ENCODE measurements around the gene COG5.

Gene COG5

DNA sequence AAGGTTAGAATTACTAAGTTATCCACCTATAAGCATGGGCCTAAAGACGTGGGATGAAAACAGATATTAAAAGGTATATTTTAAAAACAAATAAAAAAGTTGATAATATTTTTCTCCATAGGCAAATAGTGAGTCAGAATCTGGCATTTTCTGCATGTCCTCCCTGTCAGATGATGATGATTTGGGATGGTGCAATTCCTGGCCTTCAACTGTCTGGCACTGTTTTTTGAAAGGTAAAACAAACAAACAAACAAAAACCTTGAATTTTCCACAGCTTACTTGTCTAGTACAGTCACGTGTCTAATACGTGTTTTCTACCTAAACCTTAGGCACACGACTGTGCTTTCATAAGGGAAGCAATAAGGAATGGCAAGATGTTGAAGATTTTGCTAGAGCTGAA, 377.5 kb downstream of the COG5 start:
- DNase-seq (ENCODE audit: low read depth, low spot score) = no peak

DNA sequence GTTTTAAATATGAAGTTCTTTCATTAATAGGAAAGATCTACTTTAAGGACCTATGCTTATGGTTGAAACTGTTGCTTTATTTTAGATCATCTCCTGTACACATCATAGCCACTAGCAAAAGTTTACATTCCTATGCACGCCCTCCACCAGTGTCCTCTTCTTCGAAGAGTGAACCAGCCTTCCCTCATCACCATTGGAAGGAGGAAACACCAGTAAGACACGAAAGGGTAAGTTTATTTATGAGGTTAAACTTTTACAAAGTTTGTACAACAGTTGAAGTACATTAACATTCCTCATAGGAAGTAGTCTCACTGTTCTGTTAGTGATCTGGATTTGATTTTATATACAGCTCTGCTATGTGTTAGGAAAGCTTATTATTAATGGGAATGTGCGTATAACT, 378.0 kb downstream of the COG5 start:
- DNase-seq (ENCODE audit: low read depth, low spot score) = no peak

DNA sequence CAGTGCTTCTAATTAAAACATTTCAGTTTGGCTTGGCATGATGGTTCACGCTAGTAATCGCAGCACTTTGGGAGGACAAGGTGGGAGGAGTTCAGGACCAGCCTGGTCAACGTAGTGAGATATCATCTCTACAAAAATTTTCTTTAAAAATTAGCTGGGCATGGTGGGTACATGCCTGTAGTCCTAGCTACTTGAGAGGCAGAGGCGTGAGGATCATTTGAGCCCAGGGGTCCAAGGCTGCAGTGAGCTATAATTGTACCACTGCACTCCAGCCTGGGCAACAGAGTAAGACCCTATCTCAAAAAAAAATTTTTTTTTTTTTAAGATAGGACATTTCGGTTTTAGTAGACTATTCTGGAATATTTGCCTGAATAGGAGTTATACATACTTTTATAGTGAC, 382.5 kb downstream of the COG5 start:
- no peak for DNase-seq (ENCODE audit: low read depth, low spot score)

DNA sequence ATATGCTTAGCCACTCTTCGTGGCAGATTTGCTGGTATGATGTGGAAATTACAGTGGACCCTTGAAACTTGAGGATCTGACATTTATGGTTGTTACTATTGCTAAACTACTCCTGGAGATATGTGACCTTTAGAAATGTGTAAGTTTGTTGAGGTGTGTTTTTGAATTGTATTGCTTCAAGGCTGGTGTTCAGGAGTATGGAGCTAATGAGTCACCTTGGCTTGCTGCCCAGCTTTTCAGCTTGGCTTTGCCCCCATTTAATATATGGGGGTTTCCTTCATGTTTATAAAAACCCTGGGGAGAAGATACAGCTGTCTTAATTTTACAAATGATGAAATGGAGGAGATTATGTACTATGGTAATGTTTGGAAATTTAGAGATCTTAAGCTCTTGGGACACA, 383.3 kb downstream of the COG5 start:
- peak; percentile 65 for DNase-seq (ENCODE audit: low read depth, low spot score)

DNA sequence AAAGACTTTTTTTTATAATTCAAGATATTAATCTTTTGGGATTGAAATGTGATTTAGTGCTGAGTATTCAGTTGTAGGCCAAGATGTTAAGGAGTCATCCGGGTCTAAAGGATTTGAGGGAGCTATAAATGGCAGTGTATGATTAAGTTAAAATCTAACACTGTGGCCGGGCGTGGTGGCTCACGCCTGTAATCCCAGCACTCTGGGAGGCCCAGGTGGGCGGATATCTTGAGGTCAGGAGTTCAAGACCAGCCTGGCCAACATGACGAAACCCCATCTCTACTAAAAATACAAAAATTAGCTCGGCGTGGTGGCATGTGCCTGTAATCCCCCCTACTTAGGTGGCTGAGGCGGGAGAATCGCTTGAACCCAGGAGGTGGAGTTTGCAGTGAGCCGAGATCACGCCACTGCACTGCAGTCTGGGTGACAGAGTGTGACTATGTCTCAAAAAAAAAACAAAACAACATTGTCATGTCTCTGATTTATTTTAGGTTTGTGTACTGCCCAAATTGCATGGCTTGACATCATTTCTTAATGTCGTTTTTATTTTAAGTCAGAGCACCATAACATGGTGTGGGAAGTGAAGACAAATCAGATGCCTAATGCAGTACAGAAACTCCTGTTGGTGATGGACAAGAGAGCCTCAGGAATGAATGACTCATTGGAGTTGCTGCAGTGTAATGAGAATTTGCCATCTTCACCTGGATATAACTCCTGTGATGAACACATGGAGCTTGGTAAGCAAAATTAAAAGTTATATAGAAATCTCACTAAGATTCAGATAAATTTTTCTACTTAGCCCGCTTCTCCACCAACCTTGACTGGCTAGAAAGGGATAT, 384.2 kb downstream of the COG5 start:
- DNase-seq (ENCODE audit: low read depth, low spot score) = no peak

DNA sequence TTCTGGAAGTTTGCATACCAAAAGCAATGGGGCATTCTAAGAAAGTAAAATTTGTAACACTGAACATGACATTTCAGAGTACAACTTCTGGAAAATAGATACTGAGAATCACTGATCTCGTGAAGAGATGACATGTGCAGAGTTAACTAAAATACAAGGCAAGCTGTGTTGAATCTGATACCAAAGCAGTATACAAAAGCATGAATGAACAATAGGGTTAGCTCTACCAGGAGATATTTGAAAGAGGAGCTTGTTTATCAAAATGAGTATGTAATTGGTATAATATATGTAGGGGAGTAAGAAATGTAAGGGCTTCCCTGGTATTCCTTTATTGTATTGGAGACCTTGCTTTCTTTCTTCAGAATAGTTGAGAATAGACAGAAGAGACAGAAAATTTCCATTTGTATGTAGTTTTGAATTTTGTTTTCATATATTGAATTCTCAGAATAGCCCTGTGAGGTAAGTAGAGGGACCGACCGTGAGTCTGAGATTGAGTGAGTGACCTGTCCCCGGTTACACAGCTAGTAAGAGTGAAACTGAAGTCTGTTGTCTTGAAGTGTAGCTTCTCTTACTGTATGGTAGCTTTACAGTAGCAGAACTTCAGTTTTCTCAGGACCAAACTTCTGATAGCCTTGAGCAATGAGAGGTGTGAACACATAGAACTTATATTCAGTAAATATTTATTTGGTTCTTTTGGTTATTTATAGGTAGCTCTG, 389.9 kb downstream of the COG5 start:
- DNase-seq (ENCODE audit: low read depth, low spot score) = no peak

DNA sequence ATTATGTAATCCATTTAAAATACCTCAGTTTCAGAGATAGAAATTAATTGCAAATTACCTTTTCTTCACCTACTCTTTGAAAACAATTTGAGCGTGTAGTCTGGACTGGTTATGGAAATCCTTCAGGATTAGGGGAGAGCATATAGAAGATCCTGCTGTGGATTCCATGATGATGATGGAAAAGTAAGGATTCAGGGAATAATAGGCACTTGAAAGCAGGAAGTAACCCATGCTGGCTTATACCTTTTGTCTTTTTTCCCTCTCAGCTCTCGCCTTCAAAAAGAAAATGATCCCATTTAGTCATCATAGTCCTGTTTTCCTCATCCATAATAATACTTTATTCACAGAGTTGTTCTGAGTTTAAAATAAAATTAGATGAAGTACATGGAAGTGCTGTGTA, 390.5 kb downstream of the COG5 start:
- DNase-seq (ENCODE audit: low read depth, low spot score) = no peak

DNA sequence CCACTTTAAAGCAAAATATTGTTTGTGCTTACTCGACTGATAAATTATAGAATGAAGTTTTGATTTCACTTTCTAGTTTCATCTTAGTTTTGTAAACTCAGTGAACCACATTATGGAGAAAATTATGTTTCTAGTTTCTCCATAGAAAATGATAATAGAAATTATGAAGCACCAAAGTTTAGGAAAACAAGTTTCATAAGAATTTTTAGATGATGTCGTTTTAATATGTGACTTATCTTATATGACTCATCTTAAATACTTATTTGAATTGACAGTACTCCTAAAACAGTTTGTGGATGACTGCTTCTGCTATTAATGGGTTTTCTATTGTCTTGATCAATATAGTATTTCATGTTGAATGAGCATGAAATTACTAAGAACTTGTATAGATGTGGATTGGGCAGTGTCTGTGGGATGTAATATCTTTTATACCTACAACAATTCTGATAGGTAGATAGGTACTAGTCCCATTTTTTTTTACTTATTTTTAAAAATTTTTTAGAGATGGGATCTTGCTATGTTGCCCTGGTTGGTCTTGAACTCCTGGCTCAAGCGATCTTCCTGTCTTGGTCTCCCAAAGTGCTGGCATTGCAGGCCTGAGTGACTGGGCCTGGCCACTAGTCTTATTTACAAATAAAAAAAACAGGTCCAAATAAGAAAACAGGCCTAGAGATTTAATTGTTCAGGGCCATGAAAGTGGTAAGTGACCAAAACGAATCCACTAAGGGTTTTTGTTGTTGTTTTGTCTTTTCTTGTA, 391.3 kb downstream of the COG5 start:
- DNase-seq (ENCODE audit: low read depth, low spot score) = no peak

DNA sequence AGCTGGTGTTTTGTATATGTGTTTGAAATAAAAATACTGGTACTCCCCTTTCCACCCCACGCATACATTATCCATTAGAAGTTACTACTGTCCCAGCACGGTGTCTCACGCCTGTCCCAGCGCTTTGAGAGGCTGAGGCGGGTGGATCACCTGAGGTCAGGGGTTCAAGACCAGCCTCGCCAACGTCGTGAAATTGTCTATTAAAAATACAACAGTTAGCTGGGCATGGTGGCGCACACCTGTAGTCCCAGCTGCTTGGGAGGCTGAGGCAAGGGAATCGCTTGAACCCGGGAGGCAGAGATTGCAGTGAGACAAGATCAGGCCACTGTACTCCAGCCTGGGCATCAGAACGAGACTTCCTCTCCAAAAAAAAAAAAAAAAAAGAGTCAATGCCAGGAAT, 392.2 kb downstream of the COG5 start:
- DNase-seq (ENCODE audit: low read depth, low spot score) = no peak

DNA sequence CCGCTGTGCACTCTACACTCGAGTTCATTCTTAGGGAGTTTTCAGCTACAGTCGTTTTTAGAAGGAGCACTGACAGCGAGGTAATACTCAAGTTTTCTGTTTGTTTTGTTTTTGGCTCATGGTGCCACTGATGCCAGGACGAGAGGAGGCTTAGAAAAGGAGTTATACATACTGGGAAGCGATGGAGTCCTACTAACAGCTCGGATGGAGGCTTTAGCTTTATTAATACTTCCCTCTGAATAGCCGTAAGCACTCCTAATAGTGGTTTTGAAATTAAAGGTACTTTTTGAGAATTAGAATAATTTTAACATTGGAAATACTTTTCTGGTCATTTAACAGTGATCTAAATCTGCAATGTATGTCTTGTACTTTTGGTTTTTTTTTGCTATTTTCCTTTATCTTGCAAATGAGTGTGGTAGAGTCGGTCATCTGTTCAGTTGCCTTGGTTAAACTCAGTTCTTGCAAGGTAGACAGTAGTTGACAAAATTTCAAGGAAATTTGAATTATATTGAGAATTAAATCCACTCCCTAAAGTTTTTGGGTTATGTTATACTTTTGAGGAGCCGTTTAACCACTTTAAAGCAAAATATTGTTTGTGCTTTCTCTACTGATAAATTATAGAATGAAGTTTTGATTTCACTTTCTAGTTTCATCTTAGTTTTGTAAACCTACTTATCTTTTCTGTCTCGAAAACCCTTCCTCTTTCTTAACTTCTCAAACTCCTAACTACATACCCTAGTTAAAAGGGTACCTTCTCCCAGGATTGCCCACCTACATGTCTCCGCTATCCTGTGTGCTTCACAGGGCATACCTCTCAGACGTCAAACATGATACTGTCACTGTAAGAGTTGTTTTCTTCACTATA, 393.4 kb downstream of the COG5 start:
- DNase-seq (ENCODE audit: low read depth, low spot score) = no peak

DNA sequence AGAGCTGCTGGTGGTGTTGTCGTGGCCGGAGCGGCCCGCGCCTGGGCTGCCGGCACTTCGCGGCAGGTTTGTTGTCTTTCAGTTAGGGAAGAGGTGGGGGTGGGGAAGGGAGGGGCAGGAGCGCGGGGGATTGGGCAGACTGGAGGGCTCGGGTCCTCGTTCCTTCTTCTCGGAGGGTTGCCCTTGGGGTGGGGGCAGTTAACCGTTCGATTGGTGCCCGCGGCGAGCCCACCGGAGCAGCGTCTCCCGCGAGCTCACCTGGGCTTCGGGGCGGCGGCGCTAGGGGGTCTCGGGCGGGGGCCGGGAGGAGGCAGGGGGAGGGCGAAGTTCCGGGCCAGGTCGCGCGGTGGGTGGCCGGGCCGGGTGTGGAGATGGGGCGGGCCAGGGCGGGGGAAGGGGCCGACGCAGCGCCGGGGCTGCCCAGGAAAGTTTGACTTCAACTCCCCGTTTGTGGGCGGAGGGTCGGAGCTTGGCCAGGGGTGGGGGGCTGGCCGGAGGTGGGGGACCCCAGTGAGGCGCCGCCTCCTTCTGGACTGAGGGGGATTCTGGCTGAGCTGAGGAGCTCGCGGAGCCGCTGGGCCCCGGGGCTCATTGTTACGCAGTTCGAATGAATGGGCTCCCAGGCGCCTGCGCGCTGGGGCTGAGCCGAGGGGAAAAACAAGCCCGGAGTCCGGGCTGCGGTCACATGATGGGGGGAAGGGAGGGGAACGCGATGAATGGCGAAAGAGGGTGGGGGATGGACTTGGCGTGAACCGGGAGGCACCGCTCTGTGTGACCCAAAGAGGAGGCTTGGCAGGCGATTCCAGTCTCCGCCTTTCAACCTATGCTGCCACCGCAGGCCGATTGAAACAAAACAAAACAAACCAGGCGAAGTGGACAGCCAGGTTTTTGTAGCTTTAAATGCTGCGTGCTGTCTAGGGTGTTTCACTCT, 394.3 kb downstream of the COG5 start:
- peak; percentile 56 for DNase-seq (ENCODE audit: low read depth, low spot score)

DNA sequence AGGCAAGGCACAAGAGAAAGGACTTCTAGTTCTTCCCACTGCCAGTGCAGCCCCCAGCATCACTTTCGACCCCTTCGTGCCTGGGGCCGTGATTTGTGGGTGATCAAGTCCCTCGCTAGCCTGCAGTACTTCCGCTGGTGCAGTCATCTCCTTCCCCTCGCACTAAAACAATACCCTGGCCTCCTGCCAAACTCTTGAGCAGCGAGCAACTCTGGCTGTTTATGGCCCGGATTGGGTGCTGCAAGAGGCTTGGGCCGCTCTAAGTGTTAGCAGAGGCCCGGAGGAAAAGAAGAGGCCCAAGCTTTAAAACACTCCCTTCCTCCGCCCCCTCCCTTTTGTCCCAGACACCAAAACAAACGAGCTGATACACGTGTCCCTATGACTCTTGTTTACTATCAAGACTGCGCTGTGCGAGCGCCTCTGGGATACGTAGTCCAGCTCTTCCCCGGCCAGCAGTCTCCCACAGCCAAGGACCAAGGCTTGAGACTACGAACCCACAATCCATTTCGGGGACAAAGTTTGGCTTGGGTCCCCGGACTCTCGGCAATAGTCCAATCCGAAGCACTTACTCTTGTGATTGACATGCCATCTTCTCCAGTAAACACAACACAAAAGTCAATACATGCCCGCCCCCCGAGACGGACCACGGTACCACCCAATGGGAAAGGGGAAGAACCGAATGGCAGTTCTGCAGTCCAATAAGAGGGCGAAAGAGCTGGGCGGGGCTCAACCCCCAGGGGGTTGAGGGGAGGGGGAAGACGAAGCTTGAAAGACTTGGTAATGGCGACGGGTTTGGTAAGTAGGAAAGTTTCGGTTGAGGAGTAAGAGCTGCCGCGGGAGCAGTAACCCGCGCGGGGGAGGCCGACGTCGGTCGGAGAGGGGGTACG, 395.2 kb downstream of the COG5 start, which contains the start of gene HBP1:
Gene HBP1 (plus strand): TSS at position 771 of the 887 bp plus-strand sequence. CDS start 10,891 bp downstream, outside the sequence.
- DNase-seq (ENCODE audit: low read depth, low spot score) = peak; percentile 93

DNA sequence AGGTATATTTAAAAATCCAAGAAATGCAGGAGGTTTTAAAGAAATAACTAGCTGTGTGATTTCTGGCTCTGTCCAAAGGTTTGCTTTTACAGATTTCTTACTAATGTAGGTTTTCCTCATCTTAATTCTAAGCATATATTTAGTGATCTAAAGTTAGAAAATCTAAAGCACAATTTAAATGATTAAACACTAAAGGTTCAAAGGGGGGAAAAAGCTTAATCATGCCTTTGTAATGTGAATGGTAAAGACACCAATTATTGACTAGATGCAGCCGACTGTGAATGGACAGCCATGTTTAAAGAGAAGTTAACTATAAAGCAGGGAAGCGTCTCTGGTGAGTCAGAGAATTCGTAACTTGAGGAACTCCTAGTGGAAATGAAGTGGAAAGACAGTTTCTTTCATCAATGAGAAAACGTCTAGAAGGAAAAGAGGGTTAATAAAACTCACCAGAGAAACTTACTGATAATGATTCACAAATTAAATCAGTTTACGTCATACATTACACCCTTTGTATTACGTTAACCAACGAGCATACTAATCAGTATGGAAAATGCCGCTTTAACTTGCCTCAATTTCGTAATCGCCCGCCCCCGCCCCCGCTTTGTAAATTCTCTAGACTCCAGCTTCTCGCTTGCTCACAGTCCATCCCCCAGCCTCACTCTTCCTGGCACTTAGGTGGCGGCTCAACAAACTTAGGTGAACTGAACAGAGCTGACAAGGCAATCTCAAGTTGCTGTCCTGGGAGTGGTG, 396.1 kb downstream of the COG5 start:
- DNase-seq (ENCODE audit: low read depth, low spot score) = peak; percentile 38

DNA sequence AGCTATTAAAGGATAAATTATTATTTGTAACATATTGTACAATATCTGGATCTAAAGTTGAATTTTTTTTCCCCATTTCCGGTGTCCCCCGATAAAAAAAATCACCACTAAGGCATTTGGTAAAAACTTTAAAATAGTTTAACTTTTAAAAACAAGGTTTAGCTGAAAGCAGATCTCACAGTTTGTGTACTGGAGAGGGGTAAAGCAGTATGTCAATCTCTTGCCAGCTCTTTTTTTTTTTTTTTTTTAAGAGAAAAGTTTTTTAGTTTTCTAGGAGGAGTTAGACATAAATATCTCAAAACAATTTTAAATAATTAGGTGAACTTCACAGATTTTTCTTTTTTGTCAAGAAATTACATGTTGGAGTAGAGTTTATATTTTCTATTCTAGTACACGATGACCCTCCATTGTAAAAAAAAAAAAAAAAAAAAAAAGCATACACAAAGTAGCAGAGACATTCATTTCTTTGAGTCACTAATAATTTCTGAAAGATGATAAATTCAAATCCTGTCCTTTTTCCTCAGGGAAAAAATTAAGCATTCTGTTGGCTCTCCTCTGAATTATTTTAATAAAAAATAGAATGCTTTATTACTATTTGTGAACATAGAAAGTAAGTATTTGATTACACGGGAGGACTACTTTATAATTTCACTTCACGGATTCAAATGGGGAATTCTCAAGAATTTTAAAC, 396.8 kb downstream of the COG5 start:
- no peak for DNase-seq (ENCODE audit: low read depth, low spot score)

DNA sequence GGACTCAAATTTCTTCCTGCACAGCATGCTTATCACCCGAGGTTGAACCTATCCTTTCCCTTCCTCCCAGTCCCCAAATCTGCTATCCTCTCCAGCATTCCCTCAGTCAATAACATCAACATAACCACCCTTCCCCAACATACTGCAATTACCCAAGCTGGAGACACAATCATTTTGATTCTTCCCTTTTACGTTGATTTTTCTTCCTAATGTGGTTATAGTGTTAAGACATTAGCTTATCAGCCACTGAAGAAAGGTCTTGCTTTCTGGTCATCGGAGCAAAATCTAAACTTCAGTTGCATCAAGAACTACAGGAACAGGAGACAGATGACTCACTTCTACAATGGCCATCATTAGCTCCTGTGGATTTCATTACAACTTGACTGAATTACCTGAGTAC, 398.4 kb downstream of the COG5 start:
- DNase-seq (ENCODE audit: low read depth, low spot score) = no peak

DNA sequence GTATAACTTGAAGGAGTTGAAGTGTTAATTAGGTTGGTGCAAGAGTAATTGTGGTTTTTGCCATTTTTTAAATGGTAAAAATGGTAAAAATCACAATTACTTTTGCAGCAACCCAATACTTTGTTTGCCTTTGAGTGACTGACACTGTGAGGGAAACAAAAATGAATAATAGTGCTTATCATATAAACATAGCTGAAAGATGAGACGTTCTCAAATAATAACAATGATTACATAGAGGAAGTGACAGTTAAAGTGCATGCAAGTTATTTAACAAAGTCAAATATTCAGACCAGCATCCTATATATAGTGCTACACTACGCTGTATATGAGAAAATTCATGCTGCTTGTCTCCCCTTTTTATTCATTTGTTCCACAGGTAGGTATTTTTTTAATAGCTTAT, 399.6 kb downstream of the COG5 start:
- no peak for DNase-seq (ENCODE audit: low read depth, low spot score)

DNA sequence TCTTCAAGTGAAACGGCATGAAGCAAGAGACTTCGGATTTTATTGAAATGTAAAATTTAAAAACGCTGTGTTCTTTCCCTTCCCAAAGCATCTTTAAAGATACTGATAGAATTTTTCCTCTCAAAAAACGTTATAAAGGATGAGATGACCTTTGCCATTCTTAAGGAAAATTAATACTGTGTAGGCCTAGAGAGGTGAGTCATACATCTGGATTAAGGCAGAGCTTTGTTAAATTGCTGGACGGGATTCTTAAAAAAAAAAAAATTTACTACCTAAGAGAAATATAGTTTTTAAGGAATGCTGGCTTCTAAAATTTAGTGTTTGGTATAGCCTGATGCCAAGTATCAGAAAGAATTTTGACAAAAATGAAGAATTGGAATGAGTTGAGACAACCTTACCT, 401.2 kb downstream of the COG5 start:
- no peak for DNase-seq (ENCODE audit: low read depth, low spot score)

DNA sequence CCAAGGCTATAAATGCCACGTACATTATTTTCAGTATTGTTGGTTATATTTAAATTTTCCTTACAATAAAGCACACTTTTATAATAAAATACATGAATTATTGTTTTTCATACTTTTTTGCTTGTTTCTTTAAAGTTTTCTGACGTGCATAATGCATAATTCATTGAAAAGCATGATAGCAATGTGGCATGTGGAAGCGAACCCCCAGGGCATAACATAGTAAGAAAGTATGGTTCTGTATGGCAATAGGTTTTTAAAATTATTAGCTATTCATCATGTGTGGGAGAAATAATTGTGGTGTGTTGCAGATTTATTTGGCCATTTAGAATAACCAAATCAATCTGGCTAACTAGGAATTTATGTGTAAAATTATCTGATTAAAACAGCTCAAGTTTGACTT, 402.3 kb downstream of the COG5 start:
- no peak for DNase-seq (ENCODE audit: low read depth, low spot score)
